ENCODE measurements around the gene SIGLEC7.
A peak's percentile ranks its signal among the peaks of the same experiment; 100 is the strongest.

SIGLEC7 gene

GRCh38 chr19:51142119-51142518, at the start of gene SIGLEC7:
Gene SIGLEC7 (plus strand): TSS chr19:51142301. CDS start chr19:51142370, 69 bp downstream.
- DNase-seq: peak; percentile 51 to 62 (median 58)

- DNase-seq: no peak
These were observed 49.0 kb upstream of the SIGLEC7 start for GRCh38 chr19:51093101-51093500.

GRCh38 chr19:51093510-51094345, 48.4 kb upstream of the SIGLEC7 start:
- DNase-seq: no peak

GRCh38 chr19:51094696-51095279, 47.3 kb upstream of the SIGLEC7 start:
- peak; percentile 40 to 65 (median 54) for DNase-seq

- peak in 1 of 3 donors; percentile 21 for DNase-seq
These were observed 45.5 kb upstream of the SIGLEC7 start for GRCh38 chr19:51096473-51097165.

GRCh38 chr19:51097166-51097738, 44.8 kb upstream of the SIGLEC7 start:
- peak; percentile 56 to 83 (median 59) for DNase-seq

- no peak for DNase-seq
These were observed 44.3 kb upstream of the SIGLEC7 start for GRCh38 chr19:51097796-51098195.

GRCh38 chr19:51098365-51099046, 43.6 kb upstream of the SIGLEC7 start:
- peak; percentile 39 to 64 (median 53) for DNase-seq

- DNase-seq: no peak
These were observed 43.1 kb upstream of the SIGLEC7 start for GRCh38 chr19:51099047-51099382.

- no peak for DNase-seq
These were observed 41.5 kb upstream of the SIGLEC7 start for GRCh38 chr19:51100601-51101000.

- DNase-seq: peak in 1 of 3 donors; percentile 25
These were observed 40.8 kb upstream of the SIGLEC7 start for GRCh38 chr19:51101171-51101865.

- DNase-seq: no peak
These were observed 39.1 kb upstream of the SIGLEC7 start for GRCh38 chr19:51102991-51103390.

- no peak for DNase-seq
These were observed 38.2 kb upstream of the SIGLEC7 start for GRCh38 chr19:51103926-51104341.

- peak in 1 of 3 donors; percentile 32 for DNase-seq
These were observed 34.6 kb upstream of the SIGLEC7 start for GRCh38 chr19:51107406-51108065.

- DNase-seq: peak; percentile 99 to 100 (median 99)
These were observed 33.9 kb upstream of the SIGLEC7 start, which contains the start of gene CTU1 for GRCh38 chr19:51108066-51108804. Gene CTU1 (minus strand): TSS chr19:51108409. CDS start chr19:51104569, 3,840 bp downstream.

GRCh38 chr19:51108805-51109146, 33.3 kb upstream of the SIGLEC7 start:
- no peak for DNase-seq

- DNase-seq: no peak
These were observed 31.5 kb upstream of the SIGLEC7 start for GRCh38 chr19:51110666-51110971.

- no peak for DNase-seq
These were observed 30.5 kb upstream of the SIGLEC7 start for GRCh38 chr19:51111606-51112005.

- DNase-seq: peak; percentile 51 to 87 (median 75)
These were observed 27.9 kb upstream of the SIGLEC7 start for GRCh38 chr19:51114087-51114729.

GRCh38 chr19:51116736-51117286, 25.3 kb upstream of the SIGLEC7 start:
- DNase-seq: no peak
